ENCODE data around the gene SPATA45.
A peak's percentile ranks its signal among the peaks of the same experiment; 100 is the strongest.
"Not testable (repeated sequence)": the region's sequence is repeated elsewhere in the genome, so short reads cannot be mapped to it uniquely, and the experiment has no call there.

Gene SPATA45

GRCh38 chr1:212857992-212858460, 10.6 kb upstream of the SPATA45 start, which contains the start of gene FLVCR1:
TSS of gene FLVCR1 (plus strand) at chr1:212858275. CDS start at chr1:212858453, 178 bp downstream.
- TF ChIP-seq CTCF (conservative IDR thresholded peaks at IDR 0.05; ENCODE audit: control insufficient read depth, insufficient read depth, low read depth, low read length): no peak
- peak; percentile 93 for DNase-seq (ENCODE audit: low read depth)
- H3K4me3 ChIP-seq (ENCODE audit: control insufficient read depth, low read depth, low read length): peak within 1 kb of the TSS; percentile 66

GRCh38 chr1:212856755-212857154, 9.3 kb upstream of the SPATA45 start:
- H3K4me3 ChIP-seq (ENCODE audit: control insufficient read depth, low read depth, low read length): no peak overlapping the region
- TF ChIP-seq CTCF (conservative IDR thresholded peaks at IDR 0.05; ENCODE audit: control insufficient read depth, insufficient read depth, low read depth, low read length): no peak
- DNase-seq (ENCODE audit: low read depth): no peak

GRCh38 chr1:212853658-212854057, 6.2 kb upstream of the SPATA45 start:
- no peak overlapping the region for H3K4me3 ChIP-seq (ENCODE audit: control insufficient read depth, low read depth, low read length)
- DNase-seq (ENCODE audit: low read depth): no peak
- TF ChIP-seq CTCF (conservative IDR thresholded peaks at IDR 0.05; ENCODE audit: control insufficient read depth, insufficient read depth, low read depth, low read length): no peak

- no peak overlapping the region for H3K4me3 ChIP-seq (ENCODE audit: control insufficient read depth, low read depth, low read length)
- DNase-seq (ENCODE audit: low read depth): no peak
- no peak for TF ChIP-seq CTCF (conservative IDR thresholded peaks at IDR 0.05; ENCODE audit: control insufficient read depth, insufficient read depth, low read depth, low read length)
These were observed 4.7 kb upstream of the SPATA45 start for GRCh38 chr1:212852105-212852688.

- not testable (repeated sequence) for H3K4me3 ChIP-seq (ENCODE audit: control insufficient read depth, low read depth, low read length); DNase-seq (ENCODE audit: low read depth)
These were observed 2.9 kb downstream of the SPATA45 start for GRCh38 chr1:212844521-212844920.

- no peak for DNase-seq (ENCODE audit: low read depth)
- no peak overlapping the region for H3K4me3 ChIP-seq (ENCODE audit: control insufficient read depth, low read depth, low read length)
- no peak for TF ChIP-seq CTCF (conservative IDR thresholded peaks at IDR 0.05; ENCODE audit: control insufficient read depth, insufficient read depth, low read depth, low read length)
These were observed 9.3 kb downstream of the SPATA45 start for GRCh38 chr1:212838145-212838544.

- H3K4me3 ChIP-seq (ENCODE audit: control insufficient read depth, low read depth, low read length); DNase-seq (ENCODE audit: low read depth): not testable (repeated sequence)
These were observed 13.9 kb downstream of the SPATA45 start for GRCh38 chr1:212833211-212834207.
